ENCODE data around the gene MYT1. TPM values are rescaled to one million over a fixed set of nuclear protein-coding genes. Genes with fewer than 3 reads are reported as not detected.

Gene MYT1
- polyA plus RNA-seq, 1 of the 3 experiments (the other 2 are of a cell fraction) = 0.10 TPM

- no peak for TF ChIP-seq FOXJ3 (CRISPR knock-in tag; IDR thresholded peaks at IDR 0.05)
Measured at GRCh38 chr20:64225171-64225595, 60.9 kb downstream of the MYT1 start (continued).

GRCh38 chr20:64225828-64226598 is 61.8 kb downstream of the MYT1 start:
- H2AFZ ChIP-seq (ENCODE audit: low read depth) = no peak overlapping the region
- peaks cover 6 to 15% of the 10 kb centered on the region in 2 experiments; a peak in 2 of 4 replicates for H3K4me1 ChIP-seq (ENCODE audit: control insufficient read depth in 1 of 2, insufficient read depth in 2 of 2, low read depth in 1 of 2, low read length in 1 of 2)
- TF ChIP-seq USF1 (IDR thresholded peaks at IDR 0.05; ENCODE audit: borderline replicate concordance, low read depth) (no peak), TCF12 (IDR thresholded peaks at IDR 0.05) (no peak), FOXJ3 (CRISPR knock-in tag; IDR thresholded peaks at IDR 0.05) (no peak), CTCF (IDR thresholded peaks at IDR 0.05) (no peak), POLR2AphosphoS5 (IDR thresholded peaks at IDR 0.05; ENCODE audit: low read depth, low read length) (no peak), FOXM1 (IDR thresholded peaks at IDR 0.05; ENCODE audit: low read depth) (no peak)
- no peaks in the 10 kb centered on the region for H3K36me3 ChIP-seq (replicated peaks in 1 of 2; ENCODE audit: control insufficient read depth in 1 of 2, insufficient read depth in 2 of 2, low read length in 1 of 2)
- POLR2A ChIA-PET = no interaction called here
- H3F3A ChIP-seq (replicated peaks; ENCODE audit: insufficient read depth) = no peaks in the 10 kb centered on the region
- no peak overlapping the region for H3K9ac ChIP-seq
- 82% methylated on average over 9 of the region's 14 CpGs for WGBS (ENCODE audit: low lambda C conversion rate)
- no peak for DNase-seq
- CTCF ChIA-PET = no interaction called here
- no peak overlapping the region for H3K4me2 ChIP-seq
- no peak overlapping the region for H3K4me3 ChIP-seq (ENCODE audit: low read depth in 2 of 2, low read length in 1 of 2)
- no peaks in the 10 kb centered on the region for H3K9me3 ChIP-seq
- no peaks in the 10 kb centered on the region for H3K79me2 ChIP-seq (ENCODE audit: insufficient read depth)
- no peaks in the 10 kb centered on the region for H3K9me2 ChIP-seq
- H3K27ac ChIP-seq (ENCODE audit: low read depth in 2 of 2, low read length in 1 of 2) = no peak overlapping the region
- H3K27me3 ChIP-seq (ENCODE audit: insufficient read depth) = no peaks in the 10 kb centered on the region
- no peaks in the 10 kb centered on the region for H4K20me1 ChIP-seq (ENCODE audit: insufficient read depth)

- H3K9me2 ChIP-seq = no peaks in the 10 kb centered on the region
- no peaks in the 10 kb centered on the region for H3K9me3 ChIP-seq
- no peak overlapping the region for H3K4me3 ChIP-seq (ENCODE audit: low read depth in 2 of 2, low read length in 1 of 2)
- H3K36me3 ChIP-seq (replicated peaks in 1 of 2; ENCODE audit: control insufficient read depth in 1 of 2, insufficient read depth in 2 of 2, low read length in 1 of 2) = no peaks in the 10 kb centered on the region
- H3K27me3 ChIP-seq (ENCODE audit: insufficient read depth) = no peaks in the 10 kb centered on the region
- CTCF ChIA-PET = no interaction called here
- 84% methylated on average over 18 of the region's 25 CpGs for WGBS (ENCODE audit: low lambda C conversion rate)
- POLR2A ChIA-PET = no interaction called here
- H3K27ac ChIP-seq (ENCODE audit: low read depth in 2 of 2, low read length in 1 of 2) = no peak overlapping the region
- H3K79me2 ChIP-seq (ENCODE audit: insufficient read depth) = no peaks in the 10 kb centered on the region
- H2AFZ ChIP-seq (ENCODE audit: low read depth) = no peak overlapping the region
- H3F3A ChIP-seq (replicated peaks; ENCODE audit: insufficient read depth) = no peaks in the 10 kb centered on the region
- no peaks in the 10 kb centered on the region for H4K20me1 ChIP-seq (ENCODE audit: insufficient read depth)
- no peak for TF ChIP-seq CHD2 (IDR thresholded peaks at IDR 0.05; ENCODE audit: low read length, partially characterized antibody)
- no peak for TF ChIP-seq IRF3 (IDR thresholded peaks at IDR 0.05; ENCODE audit: low read depth, low read length)
- TF ChIP-seq GABPA (IDR thresholded peaks at IDR 0.05; ENCODE audit: low read depth) = no peak
- no peak for TF ChIP-seq USF1 (IDR thresholded peaks at IDR 0.05; ENCODE audit: borderline replicate concordance, low read depth)
- TF ChIP-seq MXI1 (IDR thresholded peaks at IDR 0.05; ENCODE audit: low read depth, low read length) = no peak
- TF ChIP-seq FOXJ3 (CRISPR knock-in tag; IDR thresholded peaks at IDR 0.05) = no peak
- TF ChIP-seq, protein P1, sequence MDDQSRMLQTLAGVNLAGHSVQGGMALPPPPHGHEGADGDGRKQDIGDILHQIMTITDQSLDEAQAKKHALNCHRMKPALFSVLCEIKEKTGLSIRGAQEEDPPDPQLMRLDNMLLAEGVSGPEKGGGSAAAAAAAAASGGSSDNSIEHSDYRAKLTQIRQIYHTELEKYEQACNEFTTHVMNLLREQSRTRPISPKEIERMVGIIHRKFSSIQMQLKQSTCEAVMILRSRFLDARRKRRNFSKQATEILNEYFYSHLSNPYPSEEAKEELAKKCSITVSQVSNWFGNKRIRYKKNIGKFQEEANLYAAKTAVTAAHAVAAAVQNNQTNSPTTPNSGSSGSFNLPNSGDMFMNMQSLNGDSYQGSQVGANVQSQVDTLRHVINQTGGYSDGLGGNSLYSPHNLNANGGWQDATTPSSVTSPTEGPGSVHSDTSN (IDR thresholded peaks at IDR 0.05) = no peak
- no peak for TF ChIP-seq RCOR1 (IDR thresholded peaks at IDR 0.05; ENCODE audit: low read length)
- no peak for TF ChIP-seq TCF12 (IDR thresholded peaks at IDR 0.05)
- H3K4me1 ChIP-seq (ENCODE audit: control insufficient read depth in 1 of 2, insufficient read depth in 2 of 2, low read depth in 1 of 2, low read length in 1 of 2) = peaks cover 12 to 15% of the 10 kb centered on the region in 2 experiments; a peak in 2 of 4 replicates
- no peak for DNase-seq
- no peak overlapping the region for H3K9ac ChIP-seq
- no peak overlapping the region for H3K4me2 ChIP-seq
Measured at GRCh38 chr20:64226686-64227580, 62.7 kb downstream of the MYT1 start.
